ENCODE measurements around the gene P2RY2. TPM values are rescaled to one million over a fixed set of nuclear protein-coding genes. Genes with fewer than 3 reads are reported as not detected.

The P2RY2 gene
- total and polyA plus RNA-seq, 12 donors, result 7.1 to 37.5 (median 11.1) TPM

GRCh38 chr11:73198677-73199076, 19.4 kb upstream of the P2RY2 start:
- Histone ChIP-seq H3K27ac (no peak overlapping the region), H3K9me3 (no peaks in the 10 kb centered on the region), H3K4me3 (no peak overlapping the region), H3K4me1 (peaks cover 0 to 35% (median 0%) of the 10 kb centered on the region in 9 donors), H3K36me3 (no peaks in the 10 kb centered on the region), H3K27me3 (no peaks in the 10 kb centered on the region)
- WGBS, 2 donors, result 49 to 54% methylated on average over 3 of the region's 3 CpGs
- no peak for TF ChIP-seq CTCF (IDR thresholded peaks at IDR 0.05)
- DNase-seq (no peak), ATAC-seq (no peak)
- intact Hi-C loops (cut with DNase I), result no loop called here

GRCh38 chr11:73199446-73199845, 18.6 kb upstream of the P2RY2 start:
- intact Hi-C loops (cut with DNase I), result no loop called here
- Histone ChIP-seq H3K4me3 (no peak overlapping the region), H3K9me3 (no peaks in the 10 kb centered on the region), H3K36me3 (no peaks in the 10 kb centered on the region), H3K27ac (no peak overlapping the region), H3K27me3 (no peaks in the 10 kb centered on the region), H3K4me1 (peaks cover 0 to 42% (median 0%) of the 10 kb centered on the region in 9 donors)
- TF ChIP-seq CTCF (IDR thresholded peaks at IDR 0.05), result no peak
- WGBS, 2 donors, result 88 to 98% methylated on average over 4 of the region's 4 CpGs
- no peak for ATAC-seq
- no peak for DNase-seq

GRCh38 chr11:73200256-73200655, 17.8 kb upstream of the P2RY2 start:
- Histone ChIP-seq H3K4me3 (no peak overlapping the region), H3K27ac (no peak overlapping the region), H3K4me1 (peaks cover 0 to 49% (median 0%) of the 10 kb centered on the region in 9 donors), H3K9me3 (no peaks in the 10 kb centered on the region), H3K27me3 (no peaks in the 10 kb centered on the region), H3K36me3 (no peaks in the 10 kb centered on the region)
- intact Hi-C loops (cut with DNase I), result no loop called here
- TF ChIP-seq CTCF (IDR thresholded peaks at IDR 0.05), result no peak
- DNase-seq (no peak), ATAC-seq (peak in 1 of 8 donors; percentile 39)

GRCh38 chr11:73201249-73201648, 16.8 kb upstream of the P2RY2 start:
- H3K9me3 ChIP-seq, result no peaks in the 10 kb centered on the region
- ATAC-seq, result peak in 6 of 8 donors; percentile 29 to 54 (median 40)
- intact Hi-C loops (cut with DNase I), result no loop called here
- peaks cover 0 to 58% (median 0%) of the 10 kb centered on the region in 9 donors for H3K4me1 ChIP-seq
- no peaks in the 10 kb centered on the region for H3K27me3 ChIP-seq
- WGBS, 2 donors, result 82 to 84% methylated on average over 6 of the region's 6 CpGs
- DNase-seq, result no peak
- TF ChIP-seq CTCF (IDR thresholded peaks at IDR 0.05), result no peak
- H3K27ac ChIP-seq, result no peak overlapping the region
- H3K36me3 ChIP-seq, result no peaks in the 10 kb centered on the region
- H3K4me3 ChIP-seq, result no peak overlapping the region
